GM23248 (cell line): ENCODE results near the gene ARPC5L.

Experiments
- EZH2 ChIP-seq: fragments of 200-600 bp; sonication (generic); IDR thresholded peaks from 2 replicates; pipeline ENCODE4 v1.6.1; 2018; ENCODE audit warnings: antibody characterized with exemption, mild to moderate bottlenecking; ENCODE audit not compliant: insufficient read depth, poor library complexity, severe bottlenecking
- EZH2phosphoT487 ChIP-seq: fragments of 200-600 bp; sonication (generic); IDR thresholded peaks from 2 replicates; pipeline ENCODE4 v1.6.1; 2018; ENCODE audit warnings: antibody characterized with exemption, moderate library complexity, mild to moderate bottlenecking, low read depth; ENCODE audit not compliant: insufficient read depth

DNA sequence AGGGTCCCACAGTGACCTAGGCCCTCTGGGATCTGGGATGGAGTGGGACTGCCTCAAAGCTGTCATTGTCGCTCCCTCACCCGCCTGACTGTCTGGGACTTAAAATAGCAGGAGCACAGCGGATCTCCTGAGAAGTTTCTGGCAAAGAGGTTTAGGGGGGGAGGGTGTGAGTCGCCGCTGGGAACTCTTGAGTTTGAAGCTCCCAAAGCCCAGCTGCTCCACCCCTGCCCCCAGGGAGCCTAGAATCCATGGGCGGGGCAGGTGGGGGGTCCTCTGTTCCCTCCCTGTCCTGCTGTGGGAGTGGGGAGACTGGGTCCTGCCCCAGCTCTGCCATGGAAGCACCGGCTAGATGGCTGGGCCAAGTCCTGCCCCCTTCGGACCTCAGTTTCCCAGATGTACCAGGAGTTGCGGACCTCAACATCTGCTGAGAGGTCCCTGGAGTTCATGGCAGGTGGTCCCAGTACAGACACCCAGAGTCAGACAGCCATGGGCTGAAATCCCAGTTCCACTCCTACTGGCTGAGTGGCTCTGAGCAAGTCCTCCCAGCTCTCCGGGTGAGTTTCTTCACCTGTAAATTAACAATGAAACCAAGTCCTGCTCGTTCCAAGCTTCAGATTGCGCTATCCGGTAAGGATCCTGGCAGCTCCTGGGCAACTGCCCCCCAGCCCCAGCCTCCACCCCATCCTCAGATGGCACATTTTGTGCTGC is 9.7 kb upstream of the ARPC5L start:
- TF ChIP-seq EZH2 (no peak), EZH2phosphoT487 (no peak)
